Stimulated activated CD8-positive, alpha-beta memory T cell treated with anti-CD3 and anti-CD28 coated beads, Interleukin-12 subunit alpha, Interleukin-12 subunit beta, amount 100 ng/mL, for 4 hours (primary cell): ENCODE measurements around the gene RHOBTB3.
A peak's percentile ranks its signal among the peaks of the same experiment; 100 is the strongest.
"Not testable (repeated sequence)": the region's sequence is repeated elsewhere in the genome, so short reads cannot be mapped to it uniquely, and the experiment has no call there.

Experiments used
- DNase-seq: peaks from one replicate; pipeline ENCODE4 v3.0.0-alpha.2; 2020; ENCODE audit warnings: low read depth

The RHOBTB3 gene, protein sequence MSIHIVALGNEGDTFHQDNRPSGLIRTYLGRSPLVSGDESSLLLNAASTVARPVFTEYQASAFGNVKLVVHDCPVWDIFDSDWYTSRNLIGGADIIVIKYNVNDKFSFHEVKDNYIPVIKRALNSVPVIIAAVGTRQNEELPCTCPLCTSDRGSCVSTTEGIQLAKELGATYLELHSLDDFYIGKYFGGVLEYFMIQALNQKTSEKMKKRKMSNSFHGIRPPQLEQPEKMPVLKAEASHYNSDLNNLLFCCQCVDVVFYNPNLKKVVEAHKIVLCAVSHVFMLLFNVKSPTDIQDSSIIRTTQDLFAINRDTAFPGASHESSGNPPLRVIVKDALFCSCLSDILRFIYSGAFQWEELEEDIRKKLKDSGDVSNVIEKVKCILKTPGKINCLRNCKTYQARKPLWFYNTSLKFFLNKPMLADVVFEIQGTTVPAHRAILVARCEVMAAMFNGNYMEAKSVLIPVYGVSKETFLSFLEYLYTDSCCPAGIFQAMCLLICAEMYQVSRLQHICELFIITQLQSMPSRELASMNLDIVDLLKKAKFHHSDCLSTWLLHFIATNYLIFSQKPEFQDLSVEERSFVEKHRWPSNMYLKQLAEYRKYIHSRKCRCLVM

GRCh38 chr5:95730730-95731570 lies at the start of gene RHOBTB3:
RHOBTB3 (plus strand) TSS chr5:95731336; CDS start chr5:95731683, 347 bp downstream.
- DNase-seq = peak; percentile 27

DNA sequence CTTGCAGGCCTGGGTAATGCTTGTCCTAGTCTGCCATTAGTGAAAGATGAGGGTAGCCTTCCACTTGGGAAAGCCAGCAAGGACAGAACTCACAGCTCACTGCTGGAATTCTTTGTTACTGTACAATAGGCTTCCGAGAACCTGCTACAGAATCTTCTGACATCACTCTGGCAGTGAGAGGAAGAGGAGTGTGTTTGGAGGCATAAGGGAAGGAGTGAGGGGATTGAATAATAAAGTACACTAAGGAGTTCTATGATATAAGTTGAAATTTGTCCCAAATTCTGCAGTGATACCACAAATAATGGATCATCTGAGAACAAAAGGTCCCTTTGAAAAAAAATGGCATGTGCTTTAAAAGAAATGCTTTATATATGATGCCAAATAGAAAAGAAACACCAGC lies 48.2 kb upstream of the RHOBTB3 start, which contains the start of gene SPATA9:
SPATA9 (minus strand) TSS at position 101 of the 400 bp plus-strand sequence. CDS start 137 bp downstream, outside the sequence.
- DNase-seq = no peak

DNA sequence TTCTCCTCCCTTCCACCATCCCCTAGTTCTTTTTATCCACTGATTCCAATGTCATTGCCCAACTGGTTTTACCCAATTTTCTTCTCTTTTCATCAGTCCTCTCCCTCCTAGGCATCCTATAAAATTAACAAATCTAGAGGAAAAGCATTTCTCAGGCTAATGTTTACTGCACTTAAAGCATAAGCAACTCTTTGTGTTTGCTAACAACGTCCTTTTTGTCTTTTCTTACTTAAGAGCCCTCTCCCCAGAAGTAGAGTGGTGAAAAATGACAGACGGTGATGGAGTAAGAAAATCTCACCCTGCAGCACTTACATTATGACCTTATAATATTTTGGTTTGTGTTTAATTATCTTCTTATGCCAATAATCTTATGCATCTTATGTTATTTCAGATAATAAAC lies 46.8 kb upstream of the RHOBTB3 start:
- DNase-seq = no peak

DNA sequence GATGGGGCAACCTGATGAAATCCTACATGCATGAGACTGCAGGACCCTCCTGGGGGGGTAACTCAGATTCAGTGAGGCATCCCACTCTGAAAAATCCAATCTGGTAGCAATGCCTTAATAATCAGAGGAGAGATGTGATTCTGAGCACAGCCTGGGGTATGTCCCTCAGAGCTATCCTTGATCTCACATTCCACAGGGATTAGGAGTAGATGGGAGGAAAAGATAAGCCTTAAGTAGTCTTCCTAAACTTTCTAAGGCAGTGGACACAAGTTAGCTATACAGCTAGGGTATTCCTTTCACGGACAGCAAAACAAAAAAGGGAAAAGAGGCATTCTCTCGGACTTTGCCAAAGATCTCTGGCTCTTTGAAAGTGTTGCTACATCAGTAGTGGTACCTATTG lies 44.5 kb upstream of the RHOBTB3 start:
- no peak for DNase-seq

GRCh38 chr5:95689680-95690079 lies 41.5 kb upstream of the RHOBTB3 start:
- no peak for DNase-seq

GRCh38 chr5:95690333-95690732 lies 40.8 kb upstream of the RHOBTB3 start:
- DNase-seq = no peak

DNA sequence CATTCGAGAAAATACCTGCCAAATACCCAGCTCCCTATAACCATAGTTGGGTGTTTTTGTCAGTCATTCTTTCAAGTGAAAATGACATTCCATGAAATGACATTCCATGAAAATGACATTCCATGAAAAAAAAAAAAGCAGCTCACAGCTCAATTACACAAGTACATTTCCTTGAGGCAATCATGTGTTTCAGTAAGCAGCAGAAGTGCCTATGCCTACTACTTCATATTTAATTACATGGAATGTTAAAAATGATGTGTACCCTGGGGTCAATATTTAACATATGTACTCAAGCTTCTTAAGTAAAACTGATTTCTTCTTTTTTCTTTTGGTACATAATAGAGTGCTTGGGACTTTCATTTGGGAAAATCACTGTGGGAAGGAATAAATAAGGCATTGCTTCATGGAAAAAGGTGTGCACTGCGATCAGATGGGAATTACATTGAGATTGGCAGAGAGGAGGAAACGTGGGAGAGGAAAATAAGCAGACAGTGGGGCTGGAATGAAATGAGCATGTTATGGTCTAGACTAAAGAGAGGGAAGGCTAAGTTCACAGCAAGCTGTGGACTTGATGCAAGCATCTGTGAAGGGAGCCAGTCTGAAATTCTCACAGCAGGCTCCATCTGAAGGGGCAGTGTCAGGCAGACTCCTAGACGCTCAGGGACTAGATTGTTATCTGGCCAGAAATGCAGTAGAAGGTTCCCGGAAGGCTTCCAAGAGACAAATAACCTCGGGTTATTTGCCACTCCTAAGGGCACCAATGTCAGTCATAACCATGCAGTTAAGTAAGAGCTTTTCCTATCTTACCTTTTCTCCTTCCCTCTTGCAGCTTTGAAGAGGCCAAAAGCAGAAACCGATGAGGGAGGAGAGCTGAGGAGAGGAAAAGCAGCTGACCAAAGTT lies 33.1 kb upstream of the RHOBTB3 start:
- DNase-seq = no peak

GRCh38 chr5:95699337-95699736 lies 31.8 kb upstream of the RHOBTB3 start:
- DNase-seq = no peak

GRCh38 chr5:95701074-95701473 lies 30.1 kb upstream of the RHOBTB3 start:
- DNase-seq = no peak

DNA sequence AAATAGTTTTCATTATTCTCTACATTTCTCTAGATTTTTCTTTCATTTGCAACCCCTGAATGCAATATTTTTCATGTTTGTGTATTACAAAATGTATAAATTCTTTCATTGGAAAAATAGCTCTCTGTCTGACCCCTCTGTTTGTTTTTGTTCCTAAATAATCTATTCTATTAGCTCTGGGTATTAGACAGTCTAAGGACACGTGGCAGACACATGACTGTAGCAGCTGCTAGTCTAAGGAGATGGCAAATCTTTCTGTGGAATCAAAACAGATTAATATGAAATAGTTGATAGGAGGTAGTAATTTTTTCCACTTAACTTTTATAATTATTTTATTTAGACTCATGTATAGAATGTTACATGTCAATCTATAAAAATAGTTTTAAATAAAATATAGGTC lies 27.0 kb upstream of the RHOBTB3 start:
- no peak for DNase-seq

- not testable (repeated sequence) for DNase-seq
These were observed 24.9 kb upstream of the RHOBTB3 start for GRCh38 chr5:95706196-95706595.

DNA sequence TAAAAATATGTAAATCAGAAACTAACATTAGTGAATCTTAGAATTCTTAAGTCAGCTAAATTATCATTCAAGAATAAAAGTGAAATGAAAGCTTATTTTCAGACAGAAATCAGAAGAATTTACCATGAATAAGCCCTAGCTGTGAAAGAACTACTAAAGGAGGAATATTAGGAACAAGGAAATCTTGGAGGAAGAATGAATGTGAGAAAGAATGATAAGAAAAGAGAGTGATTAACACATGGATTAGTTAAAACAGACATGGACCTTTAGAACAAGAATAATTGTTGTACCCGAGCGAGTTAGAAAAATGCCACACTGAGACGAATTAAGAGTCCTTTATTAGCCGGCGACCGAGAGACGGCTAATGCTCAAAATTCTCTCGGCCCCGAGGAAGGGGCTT lies 24.1 kb upstream of the RHOBTB3 start:
- DNase-seq = no peak

- DNase-seq = not testable (repeated sequence)
These were observed 23.5 kb upstream of the RHOBTB3 start for GRCh38 chr5:95707534-95708188.

GRCh38 chr5:95708876-95709275 lies 22.3 kb upstream of the RHOBTB3 start:
- no peak for DNase-seq

DNA sequence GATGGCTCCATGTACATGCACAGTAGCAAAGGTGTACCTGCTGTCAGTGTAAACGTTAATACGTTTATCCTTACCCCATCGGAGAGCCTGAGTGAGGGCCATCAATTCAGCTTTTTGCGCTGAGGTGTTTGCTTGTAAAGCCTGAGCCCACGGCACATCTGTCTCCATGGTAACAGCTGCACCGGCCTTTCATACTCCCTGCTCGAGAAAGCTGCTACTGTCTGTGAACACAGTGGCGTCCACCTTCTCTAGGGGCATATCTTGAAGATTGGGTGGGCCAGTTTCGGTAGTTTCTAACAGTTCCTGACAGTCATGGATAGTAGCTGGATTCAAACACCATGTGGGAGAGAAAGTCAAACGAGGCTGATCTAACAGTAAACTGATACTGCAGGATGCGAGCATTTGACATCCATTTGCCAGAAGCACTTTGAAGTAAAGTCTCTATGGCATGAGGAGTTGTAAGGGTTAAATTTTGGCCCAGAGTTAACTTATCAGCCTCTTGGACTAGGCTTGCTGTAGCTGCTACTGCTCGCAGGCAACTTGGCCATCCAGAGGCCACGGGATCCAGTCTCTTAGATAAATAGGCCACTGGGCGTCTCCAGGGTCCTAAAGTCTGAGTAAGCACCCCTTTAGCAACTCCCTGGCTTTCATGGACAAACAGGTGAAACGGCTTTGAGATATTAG lies 21.0 kb upstream of the RHOBTB3 start:
- DNase-seq = no peak

GRCh38 chr5:95710651-95711500 lies 20.3 kb upstream of the RHOBTB3 start:
- DNase-seq = not testable (repeated sequence)

DNA sequence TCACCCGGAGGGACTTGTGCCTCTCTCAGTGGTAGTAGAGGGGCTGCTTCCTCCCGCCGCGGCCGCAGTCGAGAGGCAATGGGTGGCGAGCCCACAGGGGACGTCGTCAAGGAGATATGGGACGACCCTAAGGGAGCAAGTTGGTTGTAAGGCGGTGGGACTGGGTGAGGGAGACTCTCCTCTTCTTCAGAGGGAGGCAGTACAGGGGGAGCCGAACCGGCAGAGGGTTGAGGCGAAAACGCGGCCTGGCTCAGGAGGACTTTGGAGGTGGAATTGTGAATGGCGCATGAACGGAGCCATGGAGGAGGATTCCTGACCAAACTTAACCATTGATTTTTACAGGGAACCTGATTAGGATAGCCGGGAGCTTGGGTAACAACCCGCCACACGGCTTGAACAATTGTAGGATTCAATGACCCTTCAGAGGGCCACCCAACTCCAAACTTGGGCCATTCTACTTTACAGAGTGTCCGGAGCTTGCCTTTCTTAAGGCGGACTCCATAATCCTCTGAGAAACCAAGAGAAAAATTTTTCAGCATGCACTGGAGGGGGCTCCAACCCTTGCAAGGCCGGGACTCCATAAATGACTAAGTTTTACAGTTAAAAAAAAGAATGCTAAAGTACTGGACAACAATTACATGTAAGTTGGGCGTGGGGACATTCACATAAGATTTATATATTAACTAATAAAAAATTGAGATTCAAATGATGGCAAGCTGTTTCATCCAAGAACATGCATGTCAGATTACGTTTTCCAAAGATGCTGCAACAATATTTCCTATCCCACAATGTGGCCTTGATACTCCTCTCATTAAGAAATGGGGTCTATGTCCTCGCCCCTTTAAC lies 19.4 kb upstream of the RHOBTB3 start:
- no peak for DNase-seq

GRCh38 chr5:95712347-95712958 lies 18.7 kb upstream of the RHOBTB3 start:
- DNase-seq = no peak
